HG03432 (cell line): ENCODE data around the gene HEG1.

Source experiments
- ATAC-seq: cut with Tn5 transposase; IDR thresholded peaks from one replicate; pipeline ENCODE4 v1.9.1; 2021; ENCODE audit warnings: mild to moderate bottlenecking, moderate library complexity; ENCODE audit not compliant: unreplicated experiment

Gene HEG1

DNA sequence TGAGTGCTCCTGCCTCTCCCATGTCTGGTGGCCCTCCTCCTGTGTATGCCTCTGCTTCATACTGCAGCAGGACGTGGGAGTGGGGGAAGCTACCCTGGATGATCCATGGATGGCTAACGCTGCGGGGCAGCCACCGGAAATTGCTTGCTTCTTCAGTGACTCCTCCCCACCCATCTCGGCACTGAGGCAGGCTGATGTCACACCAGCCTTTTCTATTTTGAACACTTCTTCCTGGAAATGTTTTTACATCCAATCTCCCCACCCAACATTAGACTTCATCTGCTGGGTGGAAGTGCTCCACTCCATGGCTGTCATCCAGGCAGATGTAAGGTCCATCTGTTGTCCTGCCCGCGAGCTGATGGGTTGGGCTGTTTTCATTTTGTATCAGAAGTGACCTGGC is 62.3 kb downstream of the HEG1 start:
- ATAC-seq = no peak

DNA sequence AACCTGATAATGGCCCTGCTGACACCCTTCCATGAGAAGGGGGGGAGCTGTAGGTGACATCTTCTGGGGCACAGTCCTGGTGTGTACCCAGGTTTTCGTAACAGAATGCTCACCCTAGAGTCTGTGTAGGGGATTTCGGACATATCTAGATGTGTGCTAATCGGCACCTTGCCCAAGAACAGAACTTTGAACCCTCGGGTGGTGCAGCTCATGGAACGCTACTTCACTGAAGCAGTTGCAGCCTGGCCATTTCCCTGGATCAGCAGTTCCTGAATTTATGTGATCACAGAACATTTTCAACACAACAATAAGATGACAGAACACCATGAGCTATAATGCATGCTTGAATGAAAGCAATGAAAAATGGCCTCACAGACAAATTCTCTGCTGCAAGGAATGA is 63.8 kb downstream of the HEG1 start:
- ATAC-seq = no peak

DNA sequence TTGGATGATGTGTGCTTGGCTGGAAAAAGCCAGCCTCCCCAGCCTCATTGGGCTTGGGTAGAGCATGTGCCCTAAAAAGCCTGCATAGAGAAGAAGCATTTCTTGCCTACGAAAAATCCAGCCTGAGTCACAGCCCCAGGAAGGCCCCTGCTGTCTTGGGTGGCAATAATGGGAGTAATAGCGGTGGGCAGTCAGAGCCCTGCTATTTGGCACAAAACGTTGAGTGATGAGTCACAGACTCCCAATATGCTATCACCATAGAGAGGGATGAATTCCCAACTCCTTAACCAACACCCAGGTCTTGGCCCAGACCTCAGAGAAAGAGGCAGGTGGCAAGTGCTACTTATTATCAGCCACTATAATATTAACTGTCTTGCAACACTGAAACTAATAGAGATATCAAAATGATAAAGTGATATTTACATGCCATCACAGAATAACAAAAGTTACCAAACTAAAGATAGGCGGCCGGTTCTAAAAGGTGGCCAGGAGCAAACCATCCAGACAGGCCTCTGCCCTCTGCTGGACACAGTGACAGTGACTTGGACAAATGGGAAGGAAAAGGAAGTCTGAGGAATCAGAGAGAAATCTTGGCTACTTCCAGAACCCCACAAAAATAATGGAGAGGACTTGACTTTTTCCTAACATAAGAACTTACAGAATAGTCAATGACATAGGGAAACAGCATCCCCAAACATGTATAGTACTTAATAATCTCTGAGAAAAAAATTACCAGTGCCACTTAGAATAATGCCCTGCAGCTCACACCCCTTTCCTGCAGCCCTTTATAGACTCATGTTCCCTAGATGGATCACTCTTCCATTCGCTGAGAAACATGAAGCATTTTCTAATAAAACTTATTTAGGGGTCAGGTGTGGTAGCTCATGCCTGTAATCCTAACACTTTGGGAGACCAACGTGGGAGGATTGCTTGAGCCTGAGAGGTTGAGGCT is 69.3 kb downstream of the HEG1 start:
- ATAC-seq = no peak

DNA sequence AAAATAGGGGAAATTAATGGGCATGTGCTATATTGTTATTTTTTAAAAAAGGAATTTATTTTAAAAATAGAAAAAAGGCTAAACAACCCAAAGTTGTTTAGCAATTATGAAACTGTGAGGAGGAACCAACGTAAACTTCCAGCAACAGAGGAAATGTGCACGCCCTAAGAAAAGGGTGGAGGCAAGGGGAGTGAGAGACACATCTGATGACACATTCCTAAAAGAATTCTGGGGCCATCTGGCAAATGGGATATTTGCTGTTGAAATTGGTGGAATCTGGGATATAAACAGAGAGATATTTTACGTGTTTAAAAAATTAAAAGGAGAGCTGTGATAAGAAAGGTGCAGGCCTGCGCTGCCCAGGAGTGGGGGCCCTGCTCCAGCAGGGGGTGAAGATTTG is 70.4 kb downstream of the HEG1 start:
- ATAC-seq = no peak

DNA sequence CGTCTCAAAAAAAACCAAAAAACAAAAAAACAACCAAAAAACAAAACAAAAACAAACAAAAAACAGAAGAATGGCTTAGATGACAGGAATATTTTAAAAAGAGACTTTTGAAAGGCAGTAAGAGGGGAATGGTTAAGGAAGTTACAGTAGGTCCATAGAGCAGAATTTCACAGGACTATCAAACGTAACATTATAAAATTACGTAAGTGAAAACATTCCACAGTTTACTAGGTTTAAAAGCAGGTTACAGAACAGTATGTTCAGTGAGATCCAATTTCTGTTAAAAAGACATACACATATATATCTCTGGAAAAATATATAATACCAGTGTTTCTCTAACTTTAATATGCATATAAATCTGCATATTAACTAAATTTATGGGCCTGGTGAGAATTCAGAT is 71.0 kb downstream of the HEG1 start:
- ATAC-seq = no peak

DNA sequence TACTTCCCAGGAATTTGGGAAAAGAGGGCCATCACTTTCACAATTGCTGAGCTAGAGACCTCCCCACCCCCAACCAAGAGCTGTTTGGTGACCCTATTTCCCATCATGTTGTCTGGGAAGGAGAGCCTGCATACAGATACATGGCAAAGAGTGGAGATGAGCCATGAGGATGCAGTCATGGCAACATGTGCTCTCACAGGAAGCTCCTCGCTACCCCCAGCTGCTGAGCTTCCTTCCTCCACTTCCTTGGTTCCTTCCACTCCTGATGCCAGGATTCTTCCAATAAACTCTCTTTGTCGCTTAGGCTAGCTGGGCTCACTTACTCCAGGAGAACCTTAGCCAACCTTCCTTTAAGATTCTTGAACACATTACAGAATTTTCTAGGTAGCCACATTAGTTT is 72.9 kb downstream of the HEG1 start:
- ATAC-seq = no peak

DNA sequence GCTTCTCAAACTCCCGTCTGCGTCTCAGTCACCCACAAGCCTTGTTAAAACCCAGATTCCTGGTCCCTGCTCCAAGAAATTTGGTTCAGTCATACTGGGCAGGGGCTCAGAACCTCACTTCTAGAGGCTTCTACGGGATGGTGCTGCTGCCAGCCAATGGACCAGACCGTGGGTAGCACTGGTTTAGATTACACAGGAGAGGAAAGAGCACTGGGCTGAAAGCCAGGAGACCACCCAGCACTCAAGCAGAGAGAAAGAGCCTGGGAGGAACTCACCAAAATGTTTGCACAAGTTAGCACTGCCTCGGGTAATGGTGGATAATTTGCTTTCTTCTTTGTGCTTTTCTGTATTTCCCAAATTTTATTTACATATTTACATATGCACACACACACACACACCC is 74.3 kb downstream of the HEG1 start:
- ATAC-seq = no peak

DNA sequence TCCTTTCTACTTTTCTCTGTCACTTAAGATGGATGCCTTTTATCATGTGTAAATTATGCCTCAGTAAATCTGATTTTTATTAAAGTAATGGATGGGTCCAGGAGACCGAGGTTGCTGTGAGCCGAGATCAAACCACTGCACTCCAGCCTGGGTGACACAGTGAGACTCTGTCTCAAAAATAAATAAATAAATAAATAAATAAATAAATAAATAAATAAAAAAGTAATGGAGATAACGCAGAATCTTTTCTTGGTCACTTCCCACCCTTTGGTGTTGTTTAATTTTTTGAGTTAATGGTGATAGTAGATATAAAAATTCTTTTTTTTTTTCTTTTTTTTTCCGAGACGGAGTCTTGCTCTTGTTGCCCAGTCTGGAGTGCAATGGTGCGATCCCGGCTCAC is 77.2 kb downstream of the HEG1 start:
- no peak for ATAC-seq

DNA sequence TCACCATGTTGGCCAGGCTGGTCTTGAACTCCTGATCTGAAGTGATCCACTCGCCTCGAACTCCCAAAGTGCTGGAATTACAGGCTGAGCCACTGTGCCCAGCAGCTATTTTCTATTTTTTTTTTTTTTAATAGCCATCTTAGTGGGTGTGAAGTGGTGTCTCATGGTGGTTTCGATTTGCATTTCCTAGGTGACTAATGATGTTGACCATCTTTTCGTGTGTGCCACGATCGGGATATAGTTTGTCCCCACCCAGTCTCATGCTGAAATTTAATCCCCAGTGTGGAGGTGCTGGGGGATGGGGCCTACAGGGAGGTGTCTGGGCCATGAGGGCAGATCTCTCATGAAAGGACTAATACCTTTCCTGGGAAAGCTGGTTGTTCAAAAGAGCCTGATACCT is 79.4 kb downstream of the HEG1 start:
- no peak for ATAC-seq

DNA sequence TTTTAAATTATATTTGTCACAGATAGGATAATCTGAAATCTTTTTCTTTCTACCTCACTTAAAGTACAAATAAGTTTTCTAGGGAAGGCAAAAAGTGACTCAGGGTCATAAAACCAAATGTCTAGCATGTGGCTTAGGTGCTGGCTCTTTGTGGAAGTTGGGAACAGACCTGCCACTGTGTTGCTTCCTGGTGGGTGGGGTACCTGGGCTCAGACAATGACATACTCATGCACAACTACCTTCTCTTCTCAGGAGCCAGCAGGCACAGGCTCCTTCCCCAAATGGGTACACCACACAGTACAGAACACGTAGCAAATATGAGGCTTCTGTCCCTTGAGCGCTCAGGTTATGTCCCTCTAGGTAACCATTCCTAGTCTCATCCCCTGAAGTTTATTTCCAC is 81.1 kb downstream of the HEG1 start:
- no peak for ATAC-seq

DNA sequence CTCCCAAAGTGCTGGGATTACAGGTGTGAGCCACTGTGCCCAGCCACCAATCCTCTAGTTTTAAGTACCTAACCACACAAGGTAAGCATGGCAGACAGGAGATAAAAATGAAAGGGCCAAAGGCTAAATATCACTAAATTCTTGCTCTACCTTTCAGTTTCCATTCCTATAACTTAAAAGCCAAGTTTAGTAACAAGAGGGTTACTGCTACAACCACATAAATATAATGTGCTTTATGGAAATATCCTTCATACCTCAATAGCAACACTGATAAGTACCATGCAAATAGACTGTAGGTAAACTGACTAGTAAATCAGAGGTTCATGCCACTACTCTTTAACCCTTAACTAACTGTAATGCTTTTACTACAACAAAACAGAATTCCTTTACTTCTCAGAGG is 82.5 kb downstream of the HEG1 start:
- ATAC-seq = no peak

DNA sequence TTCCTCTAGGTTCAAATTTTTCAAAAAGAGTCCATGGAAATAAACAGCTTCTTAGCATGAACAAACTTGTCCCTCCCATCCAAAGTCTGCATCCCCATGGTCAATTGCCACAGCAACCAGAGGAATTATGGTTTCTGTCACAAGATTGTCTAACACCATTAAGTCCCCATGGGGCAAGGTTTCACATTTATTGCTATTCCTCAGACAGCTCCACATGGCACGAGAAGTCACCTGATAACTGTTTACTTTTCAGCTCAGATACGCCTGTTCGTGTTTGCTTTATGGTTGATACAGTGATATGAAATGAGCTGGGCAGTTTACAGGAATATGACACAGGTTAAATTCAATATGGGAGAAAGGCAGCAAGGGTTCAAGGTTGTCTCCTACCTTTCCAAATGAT is 83.3 kb downstream of the HEG1 start:
- no peak for ATAC-seq

DNA sequence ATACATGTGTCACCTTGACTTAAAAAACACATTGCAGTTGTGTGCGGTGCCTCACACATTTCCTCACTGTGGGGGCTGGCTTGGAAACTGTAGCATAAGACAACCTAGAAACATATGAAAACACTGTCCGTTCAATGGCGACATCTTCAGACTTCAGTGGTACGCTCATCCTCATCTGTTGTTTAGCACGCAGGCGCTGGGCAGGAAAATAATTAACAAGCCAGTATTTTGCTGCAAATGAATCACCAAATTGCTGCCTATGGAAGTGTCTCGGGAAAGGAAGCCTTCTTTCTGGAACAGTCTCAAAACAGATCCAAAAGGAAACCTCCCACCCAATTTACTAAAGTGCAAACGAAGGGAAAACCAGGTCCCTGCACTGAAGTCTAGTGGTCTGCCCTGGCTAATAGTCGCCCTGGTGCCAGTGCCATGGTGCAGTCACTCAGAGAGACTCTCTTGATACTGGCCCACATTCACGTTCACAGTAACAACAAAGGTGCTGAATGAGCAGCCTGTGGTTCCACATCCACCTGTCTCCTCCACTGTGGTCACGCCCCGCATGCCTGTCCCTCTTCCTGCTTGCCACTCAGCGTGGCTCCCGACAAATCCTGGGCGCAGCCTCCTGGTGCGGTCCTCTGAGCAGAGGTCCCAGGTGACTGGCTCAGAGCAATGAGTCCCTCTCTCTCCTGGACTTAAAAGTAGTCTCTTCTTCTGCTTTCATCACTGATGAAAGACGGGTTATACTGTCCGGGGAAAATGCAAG is 85.7 kb downstream of the HEG1 start:
- no peak for ATAC-seq

DNA sequence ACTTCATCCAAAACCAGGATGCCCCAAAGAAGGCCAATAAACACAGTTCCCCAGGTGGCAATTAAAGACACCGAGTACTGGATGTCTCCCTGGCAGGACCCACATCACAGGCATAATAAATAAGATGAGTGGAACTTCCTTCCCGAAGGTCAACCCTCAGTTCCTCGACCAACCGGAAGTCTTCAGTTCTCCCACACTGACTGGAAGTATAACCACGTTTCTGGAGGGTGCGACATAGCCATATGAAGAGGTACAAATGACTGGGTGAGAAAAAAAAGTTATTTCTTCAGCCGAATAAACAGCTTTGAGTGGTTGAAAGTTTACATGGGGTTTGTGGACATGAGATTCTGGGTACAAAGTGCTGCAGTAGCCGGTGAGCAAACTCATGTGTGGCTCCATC is 86.6 kb downstream of the HEG1 start:
- ATAC-seq = no peak

DNA sequence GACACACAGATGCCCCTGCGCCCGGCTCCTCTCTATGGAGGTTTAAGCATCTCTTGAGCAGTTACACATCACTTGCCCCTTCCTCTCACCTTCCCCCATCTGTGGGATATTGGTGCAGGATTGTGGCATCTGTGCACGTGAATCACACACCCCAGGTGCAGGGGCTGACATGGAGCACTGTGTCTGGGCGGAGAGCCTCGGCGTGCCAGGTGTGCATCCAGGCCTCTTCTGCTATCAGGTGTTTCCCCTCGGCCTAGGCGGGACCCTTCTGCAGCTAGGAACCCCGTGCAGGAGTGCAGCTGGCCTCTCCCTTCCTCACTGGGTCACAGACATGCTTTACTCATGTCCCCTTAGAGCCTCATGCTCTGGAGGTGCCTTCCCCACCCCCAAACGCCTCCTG is 87.8 kb downstream of the HEG1 start:
- ATAC-seq = no peak

DNA sequence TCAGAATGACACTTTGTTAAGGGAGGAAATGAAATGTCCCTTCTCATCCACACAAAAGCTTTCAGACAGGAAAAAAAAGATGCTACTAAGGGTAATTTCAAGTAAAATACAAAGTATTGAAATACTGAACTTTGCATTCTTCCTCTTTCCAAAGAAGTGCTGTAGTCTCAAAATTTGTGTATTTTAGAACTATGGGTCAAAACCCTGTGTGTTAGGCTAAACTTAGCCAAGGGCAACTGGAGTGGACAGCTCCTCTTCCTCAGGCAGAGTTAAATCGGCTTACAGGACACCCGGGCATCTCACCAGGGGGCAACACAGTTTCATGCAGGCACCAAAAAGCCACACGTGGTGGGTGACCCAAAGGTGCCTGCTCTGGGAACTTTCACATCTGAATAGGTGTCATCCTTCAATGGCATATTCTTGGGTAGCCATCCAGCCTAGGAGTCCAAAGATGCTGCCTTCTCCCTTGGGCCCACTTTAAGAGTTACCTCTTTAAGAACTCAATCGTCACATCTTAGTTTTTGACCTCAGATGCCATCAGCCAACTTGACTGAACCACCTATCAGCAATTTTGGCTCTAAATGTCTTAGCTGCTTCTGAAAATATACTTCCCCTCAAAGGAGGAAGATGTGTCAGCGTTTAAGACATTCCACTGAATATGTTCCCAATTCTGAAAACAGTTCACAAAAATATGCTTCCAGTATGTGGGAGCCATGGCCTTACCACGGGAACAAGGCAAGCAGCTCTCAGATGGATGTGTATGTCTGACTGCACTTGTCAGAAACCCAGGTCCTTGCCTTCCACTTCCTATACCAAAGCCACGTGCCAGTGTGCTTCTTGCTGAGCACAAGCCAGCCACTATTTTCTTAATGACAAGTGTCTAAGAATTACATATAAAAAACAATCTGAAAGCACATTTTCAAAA is 89.0 kb downstream of the HEG1 start:
- no peak for ATAC-seq

DNA sequence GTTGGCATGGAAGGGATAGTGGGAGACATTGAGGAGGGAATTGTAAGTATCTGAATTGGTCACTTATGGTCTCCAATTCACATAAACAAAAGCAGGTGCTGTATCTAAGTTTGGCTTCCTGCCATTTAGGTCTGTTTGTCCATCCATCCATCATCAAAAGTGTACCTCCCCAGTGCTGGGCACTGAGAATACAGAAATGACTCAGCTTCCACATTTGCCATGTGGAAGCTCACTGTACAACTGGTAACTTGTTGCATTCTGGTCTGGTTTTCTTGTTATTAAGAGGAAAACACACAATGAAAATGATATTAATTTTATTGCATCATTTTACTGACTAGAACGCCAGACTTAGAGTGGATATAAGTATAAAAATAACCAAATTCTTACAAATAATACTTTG is 90.4 kb downstream of the HEG1 start:
- no peak for ATAC-seq

DNA sequence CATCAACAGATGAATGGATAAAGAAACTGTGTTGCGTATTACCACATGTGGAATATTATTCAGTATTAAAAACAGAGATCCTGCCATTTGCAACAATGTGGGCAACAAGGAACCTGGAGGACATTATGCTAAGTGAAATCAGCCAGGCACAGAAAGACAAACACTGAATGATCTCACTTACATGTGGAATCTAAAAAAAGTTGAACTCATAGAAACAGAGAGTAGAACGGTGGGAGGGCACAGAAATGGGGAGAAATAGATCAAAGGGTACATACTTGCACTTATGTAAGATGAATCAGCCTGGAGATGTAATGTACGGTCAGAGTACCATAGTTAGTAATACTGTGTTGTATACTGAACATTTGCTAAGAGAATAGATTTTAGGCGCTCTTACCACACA is 91.4 kb downstream of the HEG1 start:
- ATAC-seq = no peak

DNA sequence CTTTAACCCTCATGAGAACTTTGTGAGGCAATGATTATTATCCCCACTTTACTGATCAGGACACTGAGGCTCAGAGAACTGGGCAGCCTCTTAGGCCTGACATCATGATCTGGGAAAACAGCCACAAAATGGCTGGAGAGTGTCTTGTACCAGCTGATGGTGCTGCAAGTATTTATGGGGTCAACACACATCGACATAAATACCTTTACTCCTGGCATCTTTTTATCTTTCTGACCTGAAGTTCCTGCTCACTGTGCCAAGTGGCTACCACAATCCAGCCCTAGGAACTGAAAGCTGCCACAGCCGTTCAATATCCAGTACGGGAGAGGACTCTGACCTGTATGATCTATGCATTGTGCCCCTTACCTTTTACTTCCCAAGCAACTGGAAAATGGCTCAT is 92.0 kb downstream of the HEG1 start:
- no peak for ATAC-seq

DNA sequence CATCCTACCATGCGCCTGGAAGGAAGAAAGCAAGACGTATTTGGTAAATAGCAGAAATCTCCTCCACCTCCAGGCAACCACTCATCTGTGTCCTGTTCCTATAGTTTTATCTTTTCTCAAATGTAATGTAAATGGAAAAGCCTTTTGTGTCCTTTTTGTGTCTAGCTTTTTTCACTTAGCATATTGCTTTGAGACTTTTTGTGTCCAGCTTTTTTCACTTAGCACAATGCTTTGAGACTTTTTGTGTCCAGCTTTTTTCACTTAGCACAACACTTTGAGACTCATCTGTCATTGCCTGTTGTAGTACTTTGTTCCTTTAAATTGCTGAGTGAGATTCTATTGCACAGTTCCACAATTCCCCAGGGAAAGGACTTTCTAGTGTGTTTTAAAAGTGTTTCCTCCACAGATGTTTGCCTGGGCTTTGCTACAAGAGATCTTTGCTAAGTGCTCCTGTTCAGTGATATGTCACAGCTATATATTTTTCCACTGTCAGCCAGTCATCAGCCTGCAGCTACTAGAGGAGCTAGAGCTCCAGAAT is 93.3 kb downstream of the HEG1 start:
- ATAC-seq = no peak

DNA sequence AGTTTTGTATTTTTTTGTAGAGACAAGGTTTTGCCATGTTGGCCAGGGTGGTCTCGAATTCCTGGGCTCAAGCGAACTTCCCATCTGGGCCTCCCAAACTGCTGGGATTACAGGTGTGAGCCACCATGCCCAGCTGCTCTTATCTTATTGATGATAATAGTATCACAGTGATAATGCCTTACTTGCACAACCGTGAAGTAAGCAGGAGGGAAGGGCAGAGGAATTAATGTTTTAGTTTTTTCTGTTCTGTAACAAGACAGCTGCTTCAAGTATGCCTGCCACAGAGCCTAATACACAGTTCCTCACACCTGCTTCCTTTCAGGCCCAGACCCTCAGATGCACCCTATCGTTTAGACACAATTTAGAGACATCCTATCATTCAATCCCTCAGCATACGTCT is 95.1 kb downstream of the HEG1 start:
- ATAC-seq = no peak
